Lower lobe of right lung (tissue), 2 donors: ENCODE results near the gene LETM1. TPM values are rescaled to one million over a fixed set of nuclear protein-coding genes. Genes with fewer than 3 reads are reported as not detected.

ENCODE experiments used
- ATAC-seq, 2 donors: fragments of 200-7000 bp; cut with Tn5 transposase; one replicate each; pipeline ENCODE4 v1.9.1; 2020 to 2022; ENCODE audit warnings: mild to moderate bottlenecking in 2 of 2, moderate library complexity in 2 of 2
- DNase-seq: peaks from one replicate; pipeline ENCODE4 v3.0.0-alpha.2; 2020
- H3K27ac ChIP-seq: fragments of 200-600 bp; one replicate; pipeline ENCODE4 v1.8.0; 2022
- H3K27me3 ChIP-seq: fragments of 200-600 bp; one replicate; pipeline ENCODE4 v1.8.0; 2022; ENCODE audit warnings: low read depth
- H3K36me3 ChIP-seq: fragments of 200-600 bp; one replicate; pipeline ENCODE4 v1.8.0; 2022; ENCODE audit warnings: mild to moderate bottlenecking
- H3K4me1 ChIP-seq: fragments of 200-600 bp; one replicate; pipeline ENCODE4 v1.8.0; 2022
- H3K4me3 ChIP-seq: fragments of 200-600 bp; one replicate; pipeline ENCODE4 v1.8.0; 2022; ENCODE audit warnings: mild to moderate bottlenecking
- H3K9me3 ChIP-seq: fragments of 200-600 bp; one replicate; pipeline ENCODE4 v1.8.0; 2022
- CTCF ChIP-seq: fragments of 200-600 bp; IDR thresholded peaks from one replicate; pipeline ENCODE4 v1.8.0; 2022; ENCODE audit warnings: antibody characterized with exemption, mild to moderate bottlenecking
- intact Hi-C: fragments of 100-400 bp; cut with DNase I; formaldehyde crosslinking; loops from one replicate; pipeline ENCODE4 v1.11.0; 2022
- total RNA-seq: library from RNA; stranded (reverse); fragmentation: NEBNext Ultra II Directional; extraction: Animal tissue kit (Norgen Biotek cat#: 25700); gene quantifications from one replicate; pipeline ENCODE4 v1.2.1, GENCODE V29; 2021
- donor health status: DM: no; HTN: yes; CAD: no; lungs with severe emphysema.

Gene LETM1
- total RNA-seq, 1 donor from 2014 or later: 33.6 TPM

- Histone ChIP-seq H3K4me3 (no peak overlapping the region), H3K27me3 (no peaks in the 10 kb centered on the region), H3K27ac (peak overlapping the region; percentile 33), H3K36me3 (no peaks in the 10 kb centered on the region), H3K4me1 (peaks cover 18% of the 10 kb centered on the region), H3K9me3 (no peaks in the 10 kb centered on the region)
- intact Hi-C loops: no loop called here
- TF ChIP-seq CTCF: no peak
- DNase-seq: no peak
- ATAC-seq: no peak
Measured at GRCh38 chr4:1873291-1873690, 17.3 kb upstream of the LETM1 start.

- H3K36me3 ChIP-seq: no peaks in the 10 kb centered on the region
- no peak for TF ChIP-seq CTCF
- H3K27me3 ChIP-seq: no peaks in the 10 kb centered on the region
- no peaks in the 10 kb centered on the region for H3K9me3 ChIP-seq
- no peak for DNase-seq
- ATAC-seq: no peak
- H3K4me1 ChIP-seq: peaks cover 18% of the 10 kb centered on the region
- peak overlapping the region; percentile 13 for H3K27ac ChIP-seq
- intact Hi-C loops: no loop called here
- peak overlapping the region; percentile 68 for H3K4me3 ChIP-seq
Measured at GRCh38 chr4:1872870-1873269, 16.9 kb upstream of the LETM1 start.

GRCh38 chr4:1871471-1872021 lies 15.6 kb upstream of the LETM1 start:
- peak overlapping the region; percentile 68 for H3K4me3 ChIP-seq
- peak in 1 of 2 donors; percentile 0 for ATAC-seq

GRCh38 chr4:1870578-1871443 lies 14.9 kb upstream of the LETM1 start, which contains the start of gene NSD2:
TSS of gene NSD2 (plus strand) at chr4:1871393. CDS start at chr4:1900655, 29,262 bp downstream.
- no peaks in the 10 kb centered on the region for H3K9me3 ChIP-seq
- H3K27me3 ChIP-seq: no peaks in the 10 kb centered on the region
- no peaks in the 10 kb centered on the region for H3K36me3 ChIP-seq
- intact Hi-C loops: no loop called here
- peak within 1 kb of the TSS; percentile 82 for H3K4me3 ChIP-seq
- ATAC-seq (peak; percentile 89 to 92), DNase-seq (peak; percentile 93)
- no peak for TF ChIP-seq CTCF
- peak within 1 kb of the TSS; percentile 99 for H3K27ac ChIP-seq
- H3K4me1 ChIP-seq: peaks cover 18% of the 10 kb centered on the region

More at GRCh38 chr4:1871471-1872021, 15.6 kb upstream of the LETM1 start:
- no peak for DNase-seq
- no peaks in the 10 kb centered on the region for H3K9me3 ChIP-seq
- H3K27me3 ChIP-seq: no peaks in the 10 kb centered on the region
- no peak for TF ChIP-seq CTCF
- H3K36me3 ChIP-seq: no peaks in the 10 kb centered on the region
- H3K4me1 ChIP-seq: peaks cover 18% of the 10 kb centered on the region
- H3K27ac ChIP-seq: peak overlapping the region; percentile 80
- intact Hi-C loops: no loop called here

GRCh38 chr4:1870328-1870577 lies 14.3 kb upstream of the LETM1 start:
- no peaks in the 10 kb centered on the region for H3K27me3 ChIP-seq
- H3K27ac ChIP-seq: peak overlapping the region; percentile 99
- intact Hi-C loops: no loop called here
- H3K4me3 ChIP-seq: peak overlapping the region; percentile 82
- peaks cover 18% of the 10 kb centered on the region for H3K4me1 ChIP-seq
- H3K9me3 ChIP-seq: no peaks in the 10 kb centered on the region
- ATAC-seq (peak; percentile 88 to 90), DNase-seq (peak; percentile 94)
- TF ChIP-seq CTCF: no peak
- no peaks in the 10 kb centered on the region for H3K36me3 ChIP-seq
